Right lobe of liver (tissue), 6 donors: ENCODE data around the gene FBXL17. TPM values are rescaled to one million over a fixed set of nuclear protein-coding genes. Genes with fewer than 3 reads are reported as not detected.

Source experiments
- ATAC-seq, 4 donors: fragments of 200-7000 bp; cut with Tn5 transposase; one replicate each; pipeline ENCODE4 v1.9.1; 2020; ENCODE audit warnings: mild to moderate bottlenecking in 4 of 4, moderate library complexity in 4 of 4
- DNase-seq, 3 donors: peaks; one replicate each; pipeline ENCODE4 v3.0.0-alpha.2; 2020
- H3K27ac ChIP-seq, 3 donors: fragments of 200-600 bp; one replicate each; pipeline ENCODE4 v1.8.0; 2022
- H3K27me3 ChIP-seq, 2 donors: fragments of 200-600 bp; one replicate each; pipeline ENCODE4 v1.8.0; 2022
- H3K36me3 ChIP-seq, 4 donors: fragments of 200-600 bp; sonication (generic) in 1 of 4; one replicate each; pipeline versions ENCODE4 v1.5.1 to v1.8.0; 2017 to 2022; ENCODE audit warnings: control low read depth in 1 of 4
- H3K4me1 ChIP-seq, 4 donors: fragments of 200-600 bp; sonication (generic) in 1 of 4; one replicate each; pipeline versions ENCODE4 v1.5.1 to v1.8.0; 2017 to 2022; ENCODE audit warnings: control low read depth in 1 of 4
- H3K4me3 ChIP-seq, 3 donors: fragments of 200-600 bp; one replicate each; pipeline ENCODE4 v1.8.0; 2022
- H3K9me3 ChIP-seq, 4 donors: fragments of 200-600 bp; sonication (generic) in 1 of 4; one replicate each; pipeline versions ENCODE4 v1.5.1 to v1.8.0; 2017 to 2022; ENCODE audit warnings: control low read depth in 1 of 4
- POLR2A ChIP-seq: fragments of 450-650 bp; IDR thresholded peaks from one replicate; pipeline ENCODE4 v1.6.1; 2017; ENCODE audit warnings: antibody characterized with exemption, mild to moderate bottlenecking
- WGBS: methylation state at CpG from one replicate; pipeline ENCODE4 v1.1.6; 2018; ENCODE audit warnings: low coverage, low lambda C conversion rate; ENCODE audit not compliant: insufficient coverage; ENCODE audit errors: missing lambda C conversion rate; 5-methylcytosine and 5-hydroxymethylcytosine counted together
- intact Hi-C, 2 donors: fragments of 100-400 bp; cut with DNase I; formaldehyde crosslinking; loops; one replicate each; pipeline versions ENCODE4 v1.11.2 to v1.14.1; 2022
- total RNA-seq, 6 experiments: library from RNA; depleted of rRNA in 2 of 6; stranded (reverse); fragments of >200 nt in 2 of 6; fragmentation: NEBNext Ultra II Directional in 3 of 6; extraction: Animal tissue kit (Norgen Biotek cat#: 25700) in 3 of 6; gene quantifications; one replicate each; pipeline versions ENCODE4 v1.1.0 to v1.2.4, GENCODE V29; 2016 to 2023
- TF ChIP-seq, protein P1 (sequence below), 4 donors: fragments of 200-600 bp in 3 of 4; fragments of 450-650 bp in 1 of 4; IDR thresholded peaks; one replicate each; pipeline versions ENCODE4 v1.5.1 to v1.8.0; 2016 to 2022; ENCODE audit warnings: antibody characterized with exemption in 4 of 4, mild to moderate bottlenecking in 2 of 4
- donor health status: DM: no; HTN: yes; CAD: no.
- donor health status: DM: no; HTN: no; CAD: no.
- donor health status: DM: no; HTN: no; CAD: no.
- donor health status: DM: no; HTN: yes; CAD: no.
- donor health status: DM: no; HTN: yes; CAD: no.

FBXL17 gene
- total RNA-seq, 6 experiments from 2014 or later: 7.7 to 10.6 (median 9.1) TPM

DNA sequence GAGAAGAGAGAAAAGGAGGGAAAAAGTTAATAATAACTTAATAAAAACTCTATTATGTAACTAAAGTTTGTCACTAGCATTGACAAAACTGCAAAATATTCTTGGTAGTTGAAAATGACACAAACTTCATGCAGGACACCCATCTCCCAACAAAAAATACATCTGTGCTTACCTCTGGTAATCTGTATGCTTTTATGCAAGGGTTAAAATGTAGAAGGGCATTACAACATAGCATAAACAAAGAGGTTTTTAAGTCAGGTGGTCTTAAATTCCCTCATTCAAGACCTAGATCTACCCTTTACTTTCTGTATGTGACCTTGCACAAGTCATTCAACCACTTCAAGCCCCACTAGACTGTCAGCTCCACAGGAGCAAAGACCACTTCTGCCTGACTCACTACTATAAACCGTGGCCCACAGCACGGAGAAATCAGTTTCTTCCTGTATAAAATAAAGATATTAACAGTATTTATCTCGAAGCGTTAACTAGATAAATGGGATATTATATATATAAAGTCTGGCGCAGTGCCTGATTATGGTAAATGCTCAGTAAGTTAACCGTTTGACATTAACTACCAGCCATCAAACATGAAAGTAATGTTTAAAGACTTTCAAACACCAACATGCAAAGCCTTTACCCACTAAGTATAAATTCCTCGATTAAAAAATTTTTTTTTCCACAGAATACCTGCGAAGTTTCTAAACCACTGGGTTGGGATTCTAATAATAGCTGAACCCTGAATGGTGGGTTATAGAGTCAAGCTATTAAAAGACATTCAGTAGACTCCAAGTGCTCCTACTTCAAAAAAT lies 2.0 kb downstream of the FBXL17 start:
- 13% methylated on average over 8 of the region's 8 CpGs for WGBS
- H3K27me3 ChIP-seq: no peaks in the 10 kb centered on the region
- H3K36me3 ChIP-seq: no peaks in the 10 kb centered on the region
- H3K27ac ChIP-seq: peak overlapping the region in 1 of 3 donors; percentile 45
- peaks cover 0 to 21% (median 1%) of the 10 kb centered on the region in 4 donors for H3K4me1 ChIP-seq
- DNase-seq: no peak
- intact Hi-C loops: no loop called here
- peak overlapping the region; percentile 77 to 93 (median 87) for H3K4me3 ChIP-seq
- no peaks in the 10 kb centered on the region for H3K9me3 ChIP-seq
- no peak for TF ChIP-seq POLR2A
- TF ChIP-seq, protein P1, sequence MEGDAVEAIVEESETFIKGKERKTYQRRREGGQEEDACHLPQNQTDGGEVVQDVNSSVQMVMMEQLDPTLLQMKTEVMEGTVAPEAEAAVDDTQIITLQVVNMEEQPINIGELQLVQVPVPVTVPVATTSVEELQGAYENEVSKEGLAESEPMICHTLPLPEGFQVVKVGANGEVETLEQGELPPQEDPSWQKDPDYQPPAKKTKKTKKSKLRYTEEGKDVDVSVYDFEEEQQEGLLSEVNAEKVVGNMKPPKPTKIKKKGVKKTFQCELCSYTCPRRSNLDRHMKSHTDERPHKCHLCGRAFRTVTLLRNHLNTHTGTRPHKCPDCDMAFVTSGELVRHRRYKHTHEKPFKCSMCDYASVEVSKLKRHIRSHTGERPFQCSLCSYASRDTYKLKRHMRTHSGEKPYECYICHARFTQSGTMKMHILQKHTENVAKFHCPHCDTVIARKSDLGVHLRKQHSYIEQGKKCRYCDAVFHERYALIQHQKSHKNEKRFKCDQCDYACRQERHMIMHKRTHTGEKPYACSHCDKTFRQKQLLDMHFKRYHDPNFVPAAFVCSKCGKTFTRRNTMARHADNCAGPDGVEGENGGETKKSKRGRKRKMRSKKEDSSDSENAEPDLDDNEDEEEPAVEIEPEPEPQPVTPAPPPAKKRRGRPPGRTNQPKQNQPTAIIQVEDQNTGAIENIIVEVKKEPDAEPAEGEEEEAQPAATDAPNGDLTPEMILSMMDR (IDR thresholded peaks at IDR 0.05): no peak
- no peak for ATAC-seq

DNA sequence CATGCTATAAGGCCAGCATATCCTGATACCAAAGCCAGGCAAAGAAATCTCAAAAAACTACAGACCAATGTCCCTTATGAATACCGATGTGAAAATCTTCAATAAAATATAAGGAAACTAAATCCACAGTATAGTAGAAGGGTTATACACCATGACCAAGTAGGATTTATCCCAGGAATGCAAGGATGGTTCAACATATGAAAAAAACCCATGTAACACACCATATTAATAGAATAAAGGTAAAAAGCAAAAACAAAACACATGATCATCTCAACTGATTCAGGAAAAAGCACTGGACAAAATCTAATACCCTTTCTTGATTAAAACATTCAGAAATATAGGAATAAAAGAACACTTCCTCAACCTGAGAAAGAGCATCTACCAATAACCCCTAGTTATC lies 6.1 kb downstream of the FBXL17 start:
- 89% methylated on average over 1 of the region's 1 CpG for WGBS
- H3K27ac ChIP-seq: no peak overlapping the region
- H3K9me3 ChIP-seq: peaks cover 0 to 3% (median 0%) of the 10 kb centered on the region in 4 donors
- no peak for DNase-seq
- no peak for ATAC-seq
- intact Hi-C loops: no loop called here
- H3K27me3 ChIP-seq: no peaks in the 10 kb centered on the region
- peaks cover 0 to 14% (median 1%) of the 10 kb centered on the region in 4 donors for H3K4me1 ChIP-seq
- H3K36me3 ChIP-seq: no peaks in the 10 kb centered on the region
- TF ChIP-seq, protein P1 (IDR thresholded peaks at IDR 0.05): no peak
- no peak for TF ChIP-seq POLR2A
- no peak overlapping the region for H3K4me3 ChIP-seq

DNA sequence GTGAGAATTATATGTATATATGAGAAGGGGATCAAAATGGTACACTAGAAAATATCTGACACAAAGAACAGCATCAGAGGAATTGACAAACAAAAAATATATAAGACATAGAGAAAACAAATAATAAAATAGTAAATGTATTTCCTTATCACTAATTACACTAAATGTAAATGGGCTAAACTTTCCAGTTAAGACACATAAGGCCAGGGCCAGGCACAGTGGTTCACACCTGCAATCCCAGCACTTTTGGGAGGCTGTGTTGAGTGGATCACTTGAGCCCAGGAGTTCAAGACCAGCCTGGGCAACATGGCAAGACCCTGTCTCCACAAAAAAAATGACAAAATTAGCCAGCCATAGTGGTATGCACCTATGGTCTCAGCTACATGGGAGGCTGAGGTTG lies 8.5 kb downstream of the FBXL17 start:
- Histone ChIP-seq H3K4me3 (no peak overlapping the region), H3K27ac (no peak overlapping the region), H3K36me3 (no peaks in the 10 kb centered on the region), H3K9me3 (peaks cover 0 to 3% (median 0%) of the 10 kb centered on the region in 4 donors), H3K27me3 (no peaks in the 10 kb centered on the region), H3K4me1 (no peaks in the 10 kb centered on the region)
- ATAC-seq (no peak), DNase-seq (no peak)
- TF ChIP-seq POLR2A: no peak
- TF ChIP-seq, protein P1 (IDR thresholded peaks at IDR 0.05): no peak
- intact Hi-C loops: no loop called here

DNA sequence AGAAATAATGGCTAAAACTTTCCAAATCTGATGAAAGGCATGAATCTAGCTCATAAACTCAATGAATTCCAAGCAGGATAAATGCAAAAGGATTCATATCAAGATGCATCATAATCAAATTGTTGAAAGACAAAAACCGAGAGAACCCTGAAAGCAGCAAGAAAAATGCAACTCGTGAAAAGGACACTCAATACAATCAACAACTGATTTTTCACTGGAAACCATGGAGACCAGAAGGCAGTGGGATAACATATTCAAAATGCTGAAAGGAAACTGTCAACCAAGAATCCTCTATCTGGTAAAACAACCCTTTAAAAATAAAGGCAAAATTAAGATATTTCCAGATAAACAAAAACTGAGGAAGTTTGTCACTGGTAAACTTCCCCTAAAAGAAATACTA lies 9.5 kb downstream of the FBXL17 start:
- Histone ChIP-seq H3K4me3 (no peak overlapping the region), H3K9me3 (peaks cover 0 to 3% (median 0%) of the 10 kb centered on the region in 4 donors), H3K27ac (no peak overlapping the region), H3K36me3 (no peaks in the 10 kb centered on the region), H3K27me3 (no peaks in the 10 kb centered on the region), H3K4me1 (no peaks in the 10 kb centered on the region)
- 100% methylated on average over 2 of the region's 2 CpGs for WGBS
- ATAC-seq (no peak), DNase-seq (no peak)
- TF ChIP-seq, protein P1 (IDR thresholded peaks at IDR 0.05): no peak
- TF ChIP-seq POLR2A: no peak
- intact Hi-C loops: no loop called here
